Dendritic cell treated with granulocyte-macrophage colony-stimulating factor and Interleukin-4, amounts not matched to agents 40 ng/mL and 50 ng/mL, for 4 days (primary cell): Measurements from ENCODE around the gene CWH43.
"Not testable (repeated sequence)": the region's sequence is repeated elsewhere in the genome, so short reads cannot be mapped to it uniquely, and the experiment has no call there.

Experiments used
- H3K27ac Mint-ChIP-seq: one replicate; pipeline ENCODE4 v1.8.0; 2022; ENCODE audit warnings: mild to moderate bottlenecking, mixed read lengths
- H3K27me3 Mint-ChIP-seq: one replicate; pipeline ENCODE4 v1.8.0; 2022; ENCODE audit warnings: mild to moderate bottlenecking, mixed read lengths
- H3K36me3 Mint-ChIP-seq: one replicate; pipeline ENCODE4 v1.8.0; 2022; ENCODE audit warnings: low read depth, mixed read lengths
- H3K4me1 Mint-ChIP-seq: one replicate; pipeline ENCODE4 v1.8.0; 2022; ENCODE audit warnings: low read depth, mixed read lengths
- H3K4me3 Mint-ChIP-seq: one replicate; pipeline ENCODE4 v1.8.0; 2022; ENCODE audit warnings: mild to moderate bottlenecking, moderate library complexity, mixed read lengths
- H3K9me3 Mint-ChIP-seq: one replicate; pipeline ENCODE4 v1.8.0; 2022; ENCODE audit warnings: mixed read lengths
- intact Hi-C: fragments of 100-400 bp; cut with micrococcal nuclease; formaldehyde crosslinking; loops from one replicate; pipeline ENCODE4 v1.15.0; 2022

The CWH43 gene

GRCh38 chr4:48989461-48990203, 3.6 kb downstream of the CWH43 start:
- intact Hi-C loops = no loop called here
- Mint-ChIP-seq H3K36me3 (no peaks in the 10 kb centered on the region), H3K9me3 (no peaks in the 10 kb centered on the region), H3K4me3 (no peak overlapping the region), H3K27me3 (peaks cover 40% of the 10 kb centered on the region), H3K4me1 (no peaks in the 10 kb centered on the region), H3K27ac (no peak overlapping the region)

DNA sequence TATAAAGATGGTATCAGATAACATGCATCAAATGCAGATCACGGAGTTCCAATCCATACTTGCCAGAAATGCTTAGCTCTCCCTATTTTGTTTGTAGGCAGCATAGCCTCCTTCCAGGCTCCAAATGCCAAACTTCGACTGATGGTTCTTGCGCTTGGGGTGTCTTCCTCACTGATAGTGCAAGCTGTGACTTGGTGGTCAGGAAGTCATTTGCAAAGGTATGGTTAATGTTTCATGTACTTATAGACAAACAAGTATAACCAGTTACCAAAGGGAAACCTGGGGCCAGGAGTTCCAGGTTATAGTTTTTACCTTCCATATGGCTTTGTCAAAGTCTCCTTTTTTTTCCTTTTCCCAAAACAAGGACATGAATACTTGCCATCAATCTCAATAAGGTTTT, 5.3 kb downstream of the CWH43 start:
- intact Hi-C loops = no loop called here
- no peak overlapping the region for H3K4me3 Mint-ChIP-seq
- no peaks in the 10 kb centered on the region for H3K36me3 Mint-ChIP-seq
- no peaks in the 10 kb centered on the region for H3K9me3 Mint-ChIP-seq
- H3K4me1 Mint-ChIP-seq = no peaks in the 10 kb centered on the region
- no peak overlapping the region for H3K27ac Mint-ChIP-seq
- peaks cover 24% of the 10 kb centered on the region for H3K27me3 Mint-ChIP-seq

DNA sequence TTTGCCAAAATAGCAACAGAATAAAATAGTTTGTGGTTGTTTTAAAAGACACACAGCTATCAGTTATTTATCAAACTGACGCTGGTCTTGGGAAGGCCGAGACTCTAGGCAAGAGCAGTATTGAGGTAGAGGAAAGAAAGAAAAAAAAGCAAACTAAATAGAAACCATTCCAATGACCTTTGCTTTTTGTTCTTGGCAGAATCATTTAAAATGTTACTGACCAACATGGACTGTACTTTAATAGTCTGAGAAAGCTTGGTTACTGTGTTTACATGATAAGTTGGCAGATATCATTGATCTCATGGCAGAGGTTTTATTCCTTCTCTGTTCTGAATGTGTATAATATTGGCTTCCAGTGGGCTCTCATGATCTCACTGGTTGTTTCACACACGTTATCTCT, 11.9 kb downstream of the CWH43 start:
- no peak overlapping the region for H3K4me3 Mint-ChIP-seq
- H3K4me1 Mint-ChIP-seq = no peaks in the 10 kb centered on the region
- no peak overlapping the region for H3K27ac Mint-ChIP-seq
- peaks cover 8% of the 10 kb centered on the region for H3K9me3 Mint-ChIP-seq
- H3K36me3 Mint-ChIP-seq = no peaks in the 10 kb centered on the region
- intact Hi-C loops = no loop called here
- H3K27me3 Mint-ChIP-seq = no peaks in the 10 kb centered on the region

- intact Hi-C loops = no loop called here
- Mint-ChIP-seq H3K27me3 (no peaks in the 10 kb centered on the region), H3K4me1 (no peaks in the 10 kb centered on the region), H3K4me3 (no peak overlapping the region), H3K36me3 (no peaks in the 10 kb centered on the region), H3K27ac (no peak overlapping the region), H3K9me3 (peaks cover 8% of the 10 kb centered on the region)
These were observed 12.4 kb downstream of the CWH43 start for GRCh38 chr4:48998440-48998839.

GRCh38 chr4:49000806-49001205, 14.7 kb downstream of the CWH43 start:
- Mint-ChIP-seq H3K9me3 (peaks cover 8% of the 10 kb centered on the region), H3K4me3 (no peak overlapping the region), H3K27me3 (no peaks in the 10 kb centered on the region), H3K4me1 (no peaks in the 10 kb centered on the region), H3K36me3 (no peaks in the 10 kb centered on the region), H3K27ac (no peak overlapping the region)
- intact Hi-C loops = no loop called here

DNA sequence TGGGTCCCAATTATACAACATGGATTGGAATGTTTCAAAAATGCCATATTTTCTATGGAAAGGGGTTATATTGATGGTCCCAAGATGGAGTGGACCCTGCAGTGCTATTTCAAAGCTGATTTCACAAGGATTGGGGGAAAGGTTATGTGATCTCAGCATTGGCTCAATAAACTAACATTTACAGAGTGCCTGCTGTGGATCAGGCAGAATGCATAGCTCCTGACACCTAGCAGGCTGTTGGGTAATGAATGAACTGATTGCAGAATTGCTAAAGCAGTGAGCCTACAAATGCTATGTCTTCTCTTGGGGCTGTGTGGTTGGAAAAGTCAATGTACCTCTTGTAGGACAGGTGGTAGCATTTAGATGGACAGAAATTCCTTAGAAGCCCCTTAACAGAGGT, 16.9 kb downstream of the CWH43 start:
- Mint-ChIP-seq H3K4me3 (no peak overlapping the region), H3K27ac (no peak overlapping the region), H3K27me3 (no peaks in the 10 kb centered on the region), H3K4me1 (no peaks in the 10 kb centered on the region), H3K36me3 (no peaks in the 10 kb centered on the region), H3K9me3 (peaks cover 8% of the 10 kb centered on the region)
- intact Hi-C loops = no loop called here

GRCh38 chr4:49018718-49019295, 32.7 kb downstream of the CWH43 start:
- Mint-ChIP-seq H3K36me3 (no peaks in the 10 kb centered on the region), H3K9me3 (peaks cover 11% of the 10 kb centered on the region), H3K4me1 (no peaks in the 10 kb centered on the region), H3K27me3 (no peaks in the 10 kb centered on the region), H3K4me3 (no peak overlapping the region), H3K27ac (no peak overlapping the region)
- intact Hi-C loops = no loop called here

GRCh38 chr4:49032440-49033161, 46.5 kb downstream of the CWH43 start:
- Mint-ChIP-seq H3K9me3 (no peaks in the 10 kb centered on the region), H3K27me3 (peaks cover 1% of the 10 kb centered on the region), H3K27ac (no peak overlapping the region), H3K36me3 (no peaks in the 10 kb centered on the region), H3K4me1 (no peaks in the 10 kb centered on the region), H3K4me3 (no peak overlapping the region)
- intact Hi-C loops = no loop called here

DNA sequence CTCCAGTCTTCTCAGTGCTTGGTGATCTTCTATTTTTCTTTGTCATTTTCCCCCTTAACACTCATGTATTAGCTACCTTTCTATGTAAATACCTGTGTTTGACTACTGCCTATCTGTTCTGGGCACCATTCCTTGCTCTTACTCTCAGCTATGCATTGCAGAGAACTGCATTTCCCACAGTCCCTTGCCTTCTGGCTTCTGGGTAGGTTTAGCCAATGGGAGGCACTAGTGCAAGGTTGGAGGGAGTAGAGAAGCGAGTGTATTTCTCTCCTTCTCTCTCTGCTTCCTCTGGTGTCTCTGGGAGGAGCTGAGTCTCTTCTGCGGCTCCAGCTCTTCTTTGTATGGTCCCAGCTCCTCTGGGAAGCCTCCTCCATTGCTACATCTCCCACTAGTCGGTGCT, 50.5 kb downstream of the CWH43 start:
- Mint-ChIP-seq H3K27ac (no peak overlapping the region), H3K36me3 (no peaks in the 10 kb centered on the region), H3K4me3 (no peak overlapping the region), H3K9me3 (no peaks in the 10 kb centered on the region), H3K4me1 (no peaks in the 10 kb centered on the region), H3K27me3 (peaks cover 1% of the 10 kb centered on the region)
- intact Hi-C loops = no loop called here

GRCh38 chr4:49044270-49044669, 58.2 kb downstream of the CWH43 start:
- Mint-ChIP-seq H3K4me3 (no peak overlapping the region), H3K27me3 (no peaks in the 10 kb centered on the region), H3K9me3 (peaks cover 8% of the 10 kb centered on the region), H3K4me1 (no peaks in the 10 kb centered on the region), H3K27ac (no peak overlapping the region), H3K36me3 (no peaks in the 10 kb centered on the region)
- intact Hi-C loops = no loop called here

- no peak overlapping the region for H3K27ac Mint-ChIP-seq
- H3K9me3 Mint-ChIP-seq = peaks cover 46% of the 10 kb centered on the region
- intact Hi-C loops = no loop called here
- no peak overlapping the region for H3K4me3 Mint-ChIP-seq
- H3K36me3 Mint-ChIP-seq = no peaks in the 10 kb centered on the region
- H3K27me3 Mint-ChIP-seq = no peaks in the 10 kb centered on the region
- H3K4me1 Mint-ChIP-seq = no peaks in the 10 kb centered on the region
These were observed 72.2 kb downstream of the CWH43 start for GRCh38 chr4:49058306-49058705.

- Mint-ChIP-seq H3K27me3 (no peaks in the 10 kb centered on the region), H3K27ac (no peak overlapping the region), H3K4me1 (no peaks in the 10 kb centered on the region), H3K9me3 (peaks cover 61% of the 10 kb centered on the region), H3K4me3 (no peak overlapping the region), H3K36me3 (no peaks in the 10 kb centered on the region)
- intact Hi-C loops = no loop called here
These were observed 77.6 kb downstream of the CWH43 start for GRCh38 chr4:49063670-49064069.

GRCh38 chr4:49072196-49072595, 86.1 kb downstream of the CWH43 start:
- H3K27me3 Mint-ChIP-seq, H3K4me3 Mint-ChIP-seq, intact Hi-C loops, H3K4me1 Mint-ChIP-seq, H3K36me3 Mint-ChIP-seq, H3K27ac Mint-ChIP-seq: not testable (repeated sequence)
- H3K9me3 Mint-ChIP-seq = peaks cover 78% of the 10 kb centered on the region

DNA sequence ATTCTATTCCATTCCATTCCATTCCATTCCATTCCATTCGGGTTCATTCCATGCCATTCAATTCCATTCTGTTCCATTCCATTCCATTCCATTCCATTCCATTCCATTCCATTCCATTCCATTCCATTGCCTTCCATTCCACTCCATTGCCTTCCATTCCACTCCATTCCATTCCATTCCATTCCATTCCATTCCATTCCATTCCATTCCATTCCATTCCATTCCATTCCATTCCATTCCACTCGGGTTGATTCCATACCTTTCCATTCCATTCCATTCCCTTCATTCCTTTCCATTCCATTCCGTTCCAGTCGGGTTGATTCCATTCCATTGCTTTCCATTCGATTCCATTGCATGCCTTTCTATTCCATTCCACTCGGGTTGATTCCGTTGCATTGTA, 105.8 kb downstream of the CWH43 start:
- H3K27ac Mint-ChIP-seq, H3K4me1 Mint-ChIP-seq, H3K36me3 Mint-ChIP-seq, H3K27me3 Mint-ChIP-seq, intact Hi-C loops, H3K4me3 Mint-ChIP-seq: not testable (repeated sequence)
- H3K9me3 Mint-ChIP-seq = peaks cover 36% of the 10 kb centered on the region
